GM18907 (cell line): ENCODE measurements around the gene PDGFRA.

Source experiments
- ATAC-seq: cut with Tn5 transposase; IDR thresholded peaks from one replicate; pipeline ENCODE4 v1.9.1; 2021; ENCODE audit warnings: mild to moderate bottlenecking, moderate library complexity; ENCODE audit not compliant: unreplicated experiment

PDGFRA gene

DNA sequence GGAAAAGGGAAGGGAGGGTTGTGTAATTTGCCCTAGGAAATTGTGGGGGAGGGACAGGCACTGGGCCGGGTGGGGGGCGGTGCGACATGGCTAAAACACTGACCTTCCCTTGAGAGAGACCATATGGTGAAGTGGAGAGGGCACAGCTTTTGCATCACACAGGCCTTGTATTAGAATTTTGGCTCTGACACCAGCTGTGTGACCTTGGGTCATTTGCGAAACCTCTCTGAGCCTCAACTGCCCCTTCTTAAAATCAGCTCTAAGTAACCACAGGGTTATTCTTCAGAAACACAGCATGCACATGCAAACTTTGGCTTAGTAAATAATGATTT is 25.8 kb downstream of the PDGFRA start:
- no peak for ATAC-seq

DNA sequence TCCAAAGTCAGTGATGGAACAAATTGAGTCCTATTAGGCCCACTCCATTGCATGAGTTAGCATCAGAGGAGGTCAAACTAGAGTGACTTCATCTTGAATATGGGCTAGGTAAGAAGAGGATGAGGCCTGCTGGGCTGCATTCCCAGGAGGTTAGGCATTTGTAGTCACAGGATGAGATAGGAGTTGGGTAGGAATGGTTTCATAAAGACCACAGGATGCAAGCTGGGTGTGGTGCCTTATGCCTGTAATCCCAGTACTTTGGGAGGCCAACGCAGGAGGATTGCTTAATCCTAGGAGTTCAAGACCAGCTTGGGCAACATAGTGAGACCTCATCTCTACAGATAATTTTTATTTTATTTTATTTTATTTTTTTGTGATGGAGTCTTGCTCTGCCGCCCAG is 26.8 kb downstream of the PDGFRA start:
- no peak for ATAC-seq

DNA sequence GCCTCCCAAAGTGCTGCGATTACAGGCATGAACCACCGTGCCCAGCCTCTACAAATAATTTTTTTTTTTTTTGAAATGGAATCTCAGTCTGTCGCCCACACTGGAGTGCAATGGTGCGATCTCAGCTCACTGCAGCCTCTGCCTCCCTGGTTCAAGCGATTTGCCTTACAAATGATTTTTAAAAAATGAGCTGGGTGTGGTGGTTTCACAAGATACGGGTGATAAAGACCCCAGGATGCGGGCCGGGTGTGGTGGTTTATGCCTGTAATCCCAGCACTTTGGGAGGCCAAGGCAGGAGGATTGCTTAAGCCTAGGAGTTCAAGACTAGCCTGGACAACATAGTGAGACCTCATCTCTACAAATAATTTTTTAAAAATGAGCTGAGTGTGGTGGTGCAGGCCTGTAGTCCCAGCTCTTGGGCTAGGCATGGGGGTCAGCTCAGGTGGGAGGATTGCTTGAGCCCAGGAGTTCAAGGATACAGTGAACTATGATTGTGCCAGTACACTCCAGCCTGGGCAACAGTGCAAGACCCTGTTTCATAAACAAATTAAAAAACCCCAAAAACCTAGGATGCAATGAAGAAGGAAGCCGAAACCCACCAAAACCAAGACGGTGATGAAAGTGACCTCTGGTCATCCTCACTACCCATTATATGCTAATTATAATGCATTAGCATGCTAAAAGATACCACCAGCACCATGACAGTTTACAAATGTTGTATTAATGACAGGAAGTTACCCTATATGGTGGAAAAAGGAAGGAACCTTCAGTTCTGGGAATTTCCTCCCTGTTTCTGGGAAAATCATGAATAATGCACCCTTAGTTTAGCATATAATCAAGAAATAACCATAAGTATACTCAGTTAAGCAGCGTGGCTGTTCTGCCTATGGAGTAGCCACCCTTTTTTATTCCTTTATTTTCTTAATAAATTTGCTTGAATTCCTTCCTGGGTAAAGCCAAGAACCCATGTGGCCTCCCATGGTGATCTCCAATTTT is 27.7 kb downstream of the PDGFRA start:
- no peak for ATAC-seq

DNA sequence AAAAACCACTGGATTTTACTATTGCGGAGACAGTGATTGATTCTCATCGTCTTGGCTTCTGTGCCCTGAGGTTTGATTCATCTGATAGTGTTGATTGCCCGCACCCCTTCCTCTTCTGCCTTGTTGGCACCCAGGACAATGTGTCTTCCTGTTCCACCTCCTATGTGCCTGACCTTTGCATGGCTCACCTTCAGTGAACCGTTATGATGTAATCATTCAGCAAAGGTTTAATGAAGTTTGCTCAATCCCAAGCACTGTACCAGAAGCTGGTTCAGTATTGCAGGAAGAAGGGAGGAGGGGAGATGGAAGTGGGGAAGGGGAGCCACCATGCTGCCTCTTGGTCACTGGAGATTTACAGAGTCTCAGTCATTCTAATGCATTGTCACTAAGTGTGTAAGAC is 36.3 kb downstream of the PDGFRA start:
- ATAC-seq = no peak

DNA sequence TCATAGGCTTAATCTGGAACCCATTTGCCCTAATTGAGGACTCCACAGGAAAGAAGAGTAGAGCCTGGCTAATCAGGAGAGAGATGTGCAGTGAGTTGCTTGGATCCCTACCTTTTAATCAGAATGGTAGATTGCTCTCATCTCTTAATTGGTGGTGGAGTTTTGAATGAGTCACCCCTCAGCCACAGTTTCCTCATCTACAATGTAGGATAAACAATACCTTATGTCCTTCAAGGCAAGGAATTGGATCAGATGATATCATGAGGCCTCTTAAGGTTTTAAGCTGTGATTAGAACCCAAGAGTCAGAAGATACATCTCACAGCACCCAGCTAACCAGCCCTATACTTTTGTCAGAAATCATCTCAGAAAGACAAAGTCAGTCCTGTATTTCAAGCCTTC is 39.1 kb downstream of the PDGFRA start:
- no peak for ATAC-seq

DNA sequence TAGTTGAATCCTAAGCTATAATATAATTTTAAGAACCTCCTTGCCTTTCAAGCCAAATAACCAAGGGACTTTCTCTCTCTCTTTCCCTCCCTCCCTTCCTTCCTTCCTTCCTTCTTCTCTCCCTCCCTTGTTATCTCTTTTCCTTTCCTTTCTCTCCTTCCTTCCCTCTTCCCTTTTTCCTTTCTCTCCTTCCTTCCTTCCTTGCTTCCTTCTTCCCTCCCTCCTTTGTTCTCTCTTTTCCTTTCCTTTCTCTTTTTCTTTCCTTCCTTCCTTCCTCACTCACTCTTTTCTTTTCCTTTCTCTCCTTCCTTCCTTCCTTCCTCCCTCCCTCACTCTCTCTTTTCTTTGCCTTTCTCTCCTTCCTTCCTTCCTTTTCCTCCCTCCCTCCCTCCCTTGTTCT is 42.4 kb downstream of the PDGFRA start:
- no peak for ATAC-seq

DNA sequence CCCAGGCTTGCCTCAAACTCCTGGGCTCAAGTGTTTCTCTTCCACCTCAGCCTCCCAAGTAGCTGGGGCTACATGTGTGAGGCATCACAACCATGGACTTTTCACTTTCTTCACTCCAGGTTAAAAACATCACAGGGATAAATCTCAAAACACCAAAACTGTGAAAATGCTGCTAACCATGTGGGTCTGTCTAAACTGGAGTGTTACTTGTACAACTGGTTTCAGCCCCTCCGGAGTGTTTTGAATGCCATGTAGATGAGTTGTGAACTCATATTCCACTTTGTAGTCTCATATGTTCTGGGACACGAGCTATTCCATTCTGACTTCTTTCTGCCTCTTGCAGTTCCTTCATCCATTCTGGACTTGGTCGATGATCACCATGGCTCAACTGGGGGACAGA is 43.0 kb downstream of the PDGFRA start:
- no peak for ATAC-seq

DNA sequence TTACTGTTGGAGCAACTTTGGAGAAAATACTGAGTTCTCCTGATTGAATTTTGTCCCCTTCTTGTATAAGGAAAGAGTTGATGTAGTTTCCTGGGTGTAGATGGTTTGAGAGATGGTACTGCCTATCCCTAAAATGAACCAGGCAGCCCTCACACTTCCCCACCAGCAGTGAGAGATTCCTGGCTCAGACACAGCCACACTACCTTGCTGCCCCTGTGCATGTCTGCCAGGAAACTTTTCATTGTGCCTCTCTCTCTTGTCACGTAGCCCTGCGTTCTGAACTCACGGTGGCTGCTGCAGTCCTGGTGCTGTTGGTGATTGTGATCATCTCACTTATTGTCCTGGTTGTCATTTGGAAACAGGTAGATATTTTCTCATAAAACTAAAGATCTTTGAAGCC is 45.2 kb downstream of the PDGFRA start:
- no peak for ATAC-seq

DNA sequence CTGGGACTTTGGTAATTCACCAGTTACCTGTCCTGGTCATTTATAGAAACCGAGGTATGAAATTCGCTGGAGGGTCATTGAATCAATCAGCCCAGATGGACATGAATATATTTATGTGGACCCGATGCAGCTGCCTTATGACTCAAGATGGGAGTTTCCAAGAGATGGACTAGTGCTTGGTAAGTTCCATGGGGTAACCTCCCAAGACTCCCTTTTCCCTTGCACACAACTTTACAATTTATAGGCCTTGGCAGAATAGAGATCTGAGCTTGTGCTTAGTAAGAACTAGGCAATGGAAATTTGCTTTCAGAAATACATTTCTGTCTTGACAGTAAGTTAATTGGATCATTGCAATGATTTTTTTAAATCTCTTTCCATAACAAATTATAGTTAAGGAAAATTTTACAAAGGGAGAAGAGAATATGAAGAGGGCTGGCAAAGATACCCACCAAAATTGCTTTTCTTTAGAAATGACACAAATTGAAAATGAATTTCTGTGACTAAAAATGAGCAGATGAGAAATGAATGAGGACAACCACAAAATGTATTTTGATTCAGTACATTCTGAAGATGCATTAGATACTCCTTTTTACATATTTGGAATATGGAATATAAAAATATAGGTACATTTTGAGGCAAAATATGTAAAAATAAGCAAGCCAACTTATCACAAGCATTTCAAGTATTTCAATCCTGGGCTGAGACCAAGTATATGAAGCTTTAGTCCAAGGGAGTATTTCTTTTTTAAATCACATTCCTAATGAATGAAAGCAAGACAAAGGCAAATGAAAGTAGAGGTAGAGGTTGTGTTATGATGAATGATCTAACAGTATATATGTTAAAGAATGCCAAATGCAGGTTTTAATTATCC is 45.9 kb downstream of the PDGFRA start:
- no peak for ATAC-seq

DNA sequence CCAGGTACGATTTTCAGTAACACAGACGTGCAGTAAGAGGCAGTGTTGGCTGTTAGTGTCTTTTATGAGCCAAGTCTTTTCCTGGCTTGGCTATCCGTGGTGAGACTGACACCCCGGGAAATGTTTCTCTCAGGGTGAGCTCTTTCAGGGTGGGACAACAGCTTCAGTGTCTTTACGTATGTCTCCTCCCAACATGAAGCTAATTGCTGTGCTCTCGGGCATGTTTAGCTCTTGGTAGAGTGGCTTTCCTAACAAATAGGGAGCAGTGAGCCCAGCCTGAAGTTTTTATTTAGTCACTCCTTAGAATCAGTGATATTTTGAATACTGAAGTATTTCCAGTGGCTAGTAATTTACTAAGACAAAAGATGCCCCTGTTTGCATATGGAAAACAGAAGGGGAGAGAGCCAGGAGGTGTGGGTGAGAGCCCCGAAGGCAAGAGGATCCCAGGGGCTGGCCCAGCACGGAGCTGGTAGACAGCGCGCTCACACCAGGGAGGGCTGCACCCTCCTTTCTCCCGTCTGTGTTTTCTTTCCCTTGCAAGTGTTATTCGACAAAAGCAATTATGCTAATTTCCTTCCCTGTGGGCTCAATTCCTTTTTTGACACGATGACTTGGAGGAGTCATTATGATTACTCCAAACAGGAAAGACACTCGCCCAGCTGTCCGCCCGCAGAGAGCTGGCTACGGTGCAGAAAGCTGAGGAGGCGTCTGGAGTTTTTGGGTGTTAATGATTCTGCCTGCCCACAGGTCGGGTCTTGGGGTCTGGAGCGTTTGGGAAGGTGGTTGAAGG is 47.7 kb downstream of the PDGFRA start:
- peak; percentile 18 for ATAC-seq

DNA sequence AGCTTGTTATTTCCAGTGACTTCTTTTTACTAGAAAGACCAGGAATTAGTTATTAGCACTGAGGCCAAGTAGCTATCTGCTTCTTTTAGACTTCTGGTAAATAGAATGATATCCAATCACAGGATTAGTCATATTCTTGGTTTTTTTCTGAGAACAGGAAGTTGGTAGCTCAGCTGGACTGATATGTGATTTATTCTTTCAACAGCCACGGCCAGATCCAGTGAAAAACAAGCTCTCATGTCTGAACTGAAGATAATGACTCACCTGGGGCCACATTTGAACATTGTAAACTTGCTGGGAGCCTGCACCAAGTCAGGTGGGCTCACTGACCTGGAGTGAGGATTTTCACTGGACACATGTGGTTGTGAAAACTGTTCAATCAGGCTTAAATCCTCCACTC is 48.6 kb downstream of the PDGFRA start:
- ATAC-seq = peak; percentile 80

DNA sequence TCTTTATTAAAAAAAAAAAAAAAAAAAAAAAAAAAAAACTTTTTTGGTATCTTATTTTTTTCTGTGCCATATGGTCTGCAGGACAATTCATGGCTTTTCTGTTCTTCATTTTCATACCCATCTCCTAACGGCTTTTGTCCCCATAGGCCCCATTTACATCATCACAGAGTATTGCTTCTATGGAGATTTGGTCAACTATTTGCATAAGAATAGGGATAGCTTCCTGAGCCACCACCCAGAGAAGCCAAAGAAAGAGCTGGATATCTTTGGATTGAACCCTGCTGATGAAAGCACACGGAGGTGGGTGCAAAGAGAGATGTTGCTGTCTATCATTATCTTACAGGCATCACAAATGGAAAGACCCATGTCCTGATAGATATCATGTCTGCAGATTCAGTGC is 49.1 kb downstream of the PDGFRA start:
- no peak for ATAC-seq

DNA sequence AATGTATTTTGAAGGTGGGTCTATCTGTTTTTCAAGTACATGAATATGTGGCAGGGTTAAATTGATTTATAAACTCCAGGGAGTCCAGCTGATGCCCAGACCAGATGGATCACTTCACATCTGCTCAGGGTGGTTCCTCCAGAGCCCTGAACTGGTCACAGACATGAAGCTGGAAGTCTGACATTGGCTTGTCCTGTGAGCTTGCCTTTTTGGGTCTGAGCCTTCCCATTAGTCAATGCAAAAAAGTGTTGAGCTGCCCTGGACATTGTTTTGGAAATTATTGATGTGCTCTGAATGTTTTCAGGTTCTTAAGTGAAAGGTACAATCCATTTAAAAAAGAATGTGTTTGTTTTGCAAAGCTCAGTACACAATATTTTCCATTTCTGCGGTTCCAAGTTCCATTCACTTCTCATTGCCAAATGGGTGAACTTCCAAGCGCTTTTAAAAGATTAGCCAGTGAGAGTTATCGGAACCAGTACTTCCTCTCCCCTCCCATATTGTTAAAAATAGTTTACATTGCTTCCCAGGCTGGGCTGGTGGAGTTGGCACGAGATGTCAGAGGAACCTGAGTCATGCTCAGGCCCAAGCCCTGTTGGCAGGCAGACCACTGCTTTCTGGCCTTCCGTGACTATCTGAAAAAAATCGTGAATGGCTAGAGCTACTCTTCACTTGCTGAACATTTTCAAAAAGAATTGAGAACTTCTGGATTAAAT is 52.1 kb downstream of the PDGFRA start:
- ATAC-seq = no peak

DNA sequence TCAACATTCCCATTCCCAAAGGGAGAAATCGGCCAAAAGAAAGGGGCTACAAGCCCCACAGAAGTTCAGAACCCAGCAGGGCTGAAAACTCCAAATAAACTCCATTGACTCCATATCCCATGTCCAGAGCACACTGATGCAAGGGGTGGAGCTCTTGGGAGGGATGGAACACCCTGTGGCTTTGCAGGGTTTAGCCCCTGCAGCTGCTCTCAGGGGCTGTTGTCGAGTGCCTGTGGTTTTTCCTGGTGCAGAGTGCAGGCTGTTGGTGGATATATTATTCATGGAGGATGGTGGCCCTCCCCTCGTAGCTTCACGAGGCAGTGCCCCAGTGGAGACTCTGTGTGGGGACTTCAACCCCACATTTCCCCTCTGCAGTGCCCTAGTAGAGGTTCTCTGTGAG is 53.7 kb downstream of the PDGFRA start:
- ATAC-seq = no peak

DNA sequence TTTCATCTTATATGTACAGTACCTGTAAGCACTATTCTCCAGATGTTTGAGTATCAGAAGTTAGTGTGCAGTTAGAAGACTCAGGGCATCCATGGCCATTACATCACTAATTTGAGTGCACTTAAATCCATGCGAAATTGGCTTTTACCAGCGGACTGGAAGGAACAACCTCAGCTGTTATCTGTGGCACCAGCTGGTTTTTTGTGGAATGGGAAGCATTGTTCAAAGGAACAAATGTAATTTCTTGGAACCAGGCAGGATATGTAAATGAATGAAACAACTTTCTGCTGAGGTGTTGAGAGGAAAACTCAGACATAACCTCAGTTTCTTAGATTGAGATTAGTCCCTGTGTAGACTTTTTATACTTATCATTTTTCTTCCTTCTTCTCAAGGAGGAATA is 60.2 kb downstream of the PDGFRA start:
- no peak for ATAC-seq

DNA sequence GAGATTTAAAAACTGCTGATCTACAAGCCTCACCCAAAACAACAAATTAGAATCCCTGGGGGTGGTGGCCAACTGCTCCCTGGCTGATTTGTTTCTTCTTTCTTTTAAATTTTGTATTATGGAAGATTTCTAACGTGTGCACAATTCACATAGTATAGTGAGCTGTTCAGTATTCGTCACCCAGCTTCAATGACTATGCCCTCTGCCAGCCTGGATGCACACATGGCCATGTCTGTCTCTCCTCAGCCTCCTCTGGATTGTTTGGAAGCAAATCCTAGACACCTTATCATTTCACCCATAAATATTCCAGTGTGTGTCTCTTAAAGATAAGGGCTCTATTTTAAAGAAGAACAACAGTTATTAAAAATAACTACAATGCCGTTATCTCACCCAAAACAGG is 61.9 kb downstream of the PDGFRA start:
- no peak for ATAC-seq

DNA sequence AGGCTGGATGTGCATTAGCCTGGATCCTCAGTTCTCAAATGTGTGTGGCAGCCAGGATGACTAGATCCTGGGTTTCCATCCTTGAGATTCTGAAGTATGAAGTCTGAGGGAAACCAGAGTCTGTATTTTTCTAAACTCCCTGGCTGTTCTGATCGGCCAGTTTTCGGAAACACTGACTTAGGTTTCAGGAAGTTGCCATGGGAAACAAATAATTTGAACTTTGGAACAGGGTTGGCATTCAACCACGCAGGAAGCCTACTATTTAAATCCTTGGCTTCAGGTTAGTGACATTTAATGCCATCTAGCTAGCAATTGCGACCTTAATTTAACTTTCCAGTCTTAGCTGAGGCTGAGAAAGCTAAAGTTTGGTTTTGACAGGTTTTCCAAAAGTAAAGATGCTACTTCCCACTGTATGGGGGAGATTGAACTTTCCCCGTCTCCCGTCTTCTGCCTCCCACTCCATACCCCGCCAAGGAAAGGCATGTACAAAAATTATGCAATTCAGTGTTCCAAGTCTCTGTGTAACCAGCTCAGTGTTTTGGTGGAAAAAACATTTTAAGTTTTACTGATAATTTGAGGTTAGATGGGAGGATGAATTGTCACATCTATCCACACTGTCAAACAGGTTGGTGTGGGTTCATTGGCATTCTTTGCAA is 67.6 kb downstream of the PDGFRA start:
- ATAC-seq = no peak

DNA sequence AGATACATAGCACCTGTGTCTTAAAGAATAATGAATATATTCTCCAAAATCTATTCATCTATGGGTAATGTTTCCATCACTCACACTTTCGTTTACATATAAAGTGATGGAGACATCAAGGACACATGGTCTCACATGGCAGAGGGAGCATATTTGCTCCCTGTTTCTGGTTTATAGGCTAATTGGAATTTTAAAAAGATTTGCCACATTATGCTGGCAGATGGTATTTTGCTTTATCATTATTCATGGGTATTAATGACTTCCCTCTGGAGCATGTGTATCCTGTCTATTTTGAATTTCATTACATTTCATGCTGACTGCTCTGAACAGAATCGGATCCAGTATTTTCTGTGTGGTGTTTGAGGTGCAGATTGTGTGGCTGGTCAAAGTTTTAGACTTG is 79.0 kb downstream of the PDGFRA start:
- ATAC-seq = no peak

DNA sequence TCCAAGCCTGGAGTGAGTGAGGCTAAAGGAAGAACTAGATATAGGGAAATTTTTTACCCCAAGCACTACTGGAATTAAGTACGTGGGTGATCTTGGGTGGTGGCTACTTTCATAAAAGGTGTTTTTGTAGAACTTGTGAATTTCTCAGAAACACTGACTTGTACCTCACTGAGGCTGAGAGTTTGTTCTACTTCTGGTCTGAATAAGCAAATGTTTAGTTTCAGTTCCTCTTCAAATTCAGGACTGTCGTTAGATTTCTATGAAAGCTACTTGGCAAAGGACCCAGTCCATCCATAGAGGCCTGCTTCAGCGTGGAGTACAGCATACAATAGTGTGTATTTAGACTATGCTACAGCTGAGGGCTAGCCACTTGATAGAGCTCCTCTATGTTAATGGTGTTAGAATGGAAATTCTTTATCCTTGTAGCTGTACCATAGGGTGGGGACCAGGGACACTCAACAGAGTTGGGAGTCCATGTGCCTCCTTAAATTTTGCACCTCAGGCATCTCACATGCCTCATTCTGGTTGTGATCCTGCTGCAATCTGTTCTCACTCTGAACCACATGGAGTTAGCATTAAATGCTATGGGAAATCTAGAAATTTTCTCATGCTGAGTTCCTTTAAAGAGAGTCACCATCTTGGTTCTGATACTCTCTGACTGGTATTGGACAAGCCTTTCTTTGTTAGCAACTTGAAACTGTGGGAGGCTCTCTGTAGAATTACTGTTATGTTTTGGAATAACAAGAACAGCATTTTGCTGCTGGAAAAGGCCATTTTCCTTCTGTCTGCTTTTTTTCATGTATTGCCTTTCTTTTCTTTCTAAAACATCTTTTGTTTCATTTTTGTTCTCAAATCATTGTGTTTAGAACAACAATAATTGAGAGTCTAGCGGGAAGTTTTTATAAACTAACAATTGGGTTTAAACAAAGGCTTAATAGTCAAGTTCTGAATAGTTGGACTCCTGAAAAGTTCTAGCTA is 86.8 kb downstream of the PDGFRA start:
- peak; percentile 98 for ATAC-seq
